Stomach (tissue), 4 donors: ENCODE data around the gene NKX1-2.

Experiments
- EP300 ChIP-seq: sonication (generic); formaldehyde crosslinking; IDR thresholded peaks from one replicate; pipeline ENCODE4 v1.6.1; 2017; ENCODE audit warnings: antibody characterized with exemption
- POLR2A ChIP-seq, 4 donors: fragments of 450-650 bp; IDR thresholded peaks; one replicate each; pipeline ENCODE4 v1.6.1; 2016; ENCODE audit warnings: antibody characterized with exemption in 4 of 4, control low read depth in 2 of 4, mild to moderate bottlenecking in 1 of 4, moderate library complexity in 1 of 4
- POLR2AphosphoS5 ChIP-seq, 3 donors: sonication (generic); formaldehyde crosslinking; IDR thresholded peaks; one replicate each; pipeline ENCODE4 v1.6.1; 2016; ENCODE audit warnings: antibody characterized with exemption in 3 of 3
- TF ChIP-seq, protein P1 (sequence below), 7 experiments: fragments of 450-650 bp in 4 of 7; fragments of 200-600 bp in 3 of 7; sonication (generic) in 3 of 7; IDR thresholded peaks; one replicate each; pipeline ENCODE4 v1.5.1; 2016 to 2019; ENCODE audit warnings: antibody characterized with exemption in 7 of 7, control low read depth in 2 of 7, mild to moderate bottlenecking in 1 of 7

DNA sequence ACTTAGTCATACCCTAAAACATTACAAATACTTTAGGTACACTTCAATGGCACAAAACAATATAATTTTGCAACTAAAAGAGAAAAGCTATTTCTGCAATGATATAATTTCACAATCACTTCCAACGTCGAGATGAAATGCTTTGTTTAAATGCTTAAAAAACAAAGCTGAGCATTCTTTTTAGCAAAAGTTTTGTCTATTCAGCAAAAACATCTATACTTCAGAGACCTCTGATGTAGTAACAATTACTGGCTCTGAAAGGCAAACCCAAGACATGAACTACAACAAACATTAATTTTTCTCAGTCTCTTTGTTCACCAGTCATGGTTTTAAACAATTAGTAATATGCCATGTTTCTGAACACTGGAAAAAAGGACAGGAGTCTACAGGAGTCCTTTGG, 47.6 kb downstream of the NKX1-2 start:
- TF ChIP-seq, protein P1, sequence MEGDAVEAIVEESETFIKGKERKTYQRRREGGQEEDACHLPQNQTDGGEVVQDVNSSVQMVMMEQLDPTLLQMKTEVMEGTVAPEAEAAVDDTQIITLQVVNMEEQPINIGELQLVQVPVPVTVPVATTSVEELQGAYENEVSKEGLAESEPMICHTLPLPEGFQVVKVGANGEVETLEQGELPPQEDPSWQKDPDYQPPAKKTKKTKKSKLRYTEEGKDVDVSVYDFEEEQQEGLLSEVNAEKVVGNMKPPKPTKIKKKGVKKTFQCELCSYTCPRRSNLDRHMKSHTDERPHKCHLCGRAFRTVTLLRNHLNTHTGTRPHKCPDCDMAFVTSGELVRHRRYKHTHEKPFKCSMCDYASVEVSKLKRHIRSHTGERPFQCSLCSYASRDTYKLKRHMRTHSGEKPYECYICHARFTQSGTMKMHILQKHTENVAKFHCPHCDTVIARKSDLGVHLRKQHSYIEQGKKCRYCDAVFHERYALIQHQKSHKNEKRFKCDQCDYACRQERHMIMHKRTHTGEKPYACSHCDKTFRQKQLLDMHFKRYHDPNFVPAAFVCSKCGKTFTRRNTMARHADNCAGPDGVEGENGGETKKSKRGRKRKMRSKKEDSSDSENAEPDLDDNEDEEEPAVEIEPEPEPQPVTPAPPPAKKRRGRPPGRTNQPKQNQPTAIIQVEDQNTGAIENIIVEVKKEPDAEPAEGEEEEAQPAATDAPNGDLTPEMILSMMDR (IDR thresholded peaks at IDR 0.05) = no peak
- TF ChIP-seq POLR2A (IDR thresholded peaks at IDR 0.05) (no peak), POLR2AphosphoS5 (IDR thresholded peaks at IDR 0.05) (no peak), EP300 (no peak)
